G401 (cell line): ENCODE measurements around the gene EPN1. TPM values are rescaled to one million over a fixed set of nuclear protein-coding genes. Genes with fewer than 3 reads are reported as not detected.

Source experiments
- DNase-seq: peaks from one replicate; pipeline ENCODE4 v3.0.0-alpha.2; 2015; ENCODE audit warnings: low spot score
- in situ Hi-C: cut with HindIII; loops from 2 replicates; pipeline ENCODE4 v1.10.0; 2016; ENCODE audit warnings: low sequenced_read_pairs, mixed read lengths
- total RNA-seq: library from RNA; depleted of rRNA; stranded (reverse); fragments of >200 nt; shearing (Covaris generic); gene quantifications from 2 replicates; pipeline ENCODE4 v1.2.3, GENCODE V29; 2014

Gene EPN1
- total RNA-seq, 1 experiment from 2014 or later = 89.1 TPM

GRCh38 chr19:55688422-55689218 is 13.6 kb downstream of the EPN1 start:
- DNase-seq = no peak
- in situ Hi-C loops = no loop called here

- in situ Hi-C loops = no loop called here
These were observed 14.5 kb downstream of the EPN1 start for GRCh38 chr19:55689411-55690108.

GRCh38 chr19:55690109-55690768 is 15.2 kb downstream of the EPN1 start:
- in situ Hi-C loops = no loop called here

More at GRCh38 chr19:55689411-55690108, 14.5 kb downstream of the EPN1 start:
- no peak for DNase-seq

GRCh38 chr19:55690769-55691545 is 15.9 kb downstream of the EPN1 start:
- no peak for DNase-seq
- in situ Hi-C loops = no loop called here

More at GRCh38 chr19:55690109-55690768, 15.2 kb downstream of the EPN1 start:
- peak; percentile 14 for DNase-seq

- in situ Hi-C loops = no loop called here
- DNase-seq = no peak
These were observed 16.8 kb downstream of the EPN1 start for GRCh38 chr19:55691561-55692481.

GRCh38 chr19:55692681-55693081 is 17.7 kb downstream of the EPN1 start:
- no peak for DNase-seq

GRCh38 chr19:55693336-55693974 is 18.4 kb downstream of the EPN1 start:
- in situ Hi-C loops = no loop called here
- no peak for DNase-seq

More at GRCh38 chr19:55692681-55693081, 17.7 kb downstream of the EPN1 start:
- in situ Hi-C loops = no loop called here

- DNase-seq = no peak
- in situ Hi-C loops = no loop called here
These were observed 19.2 kb downstream of the EPN1 start for GRCh38 chr19:55694241-55694655.

GRCh38 chr19:55694656-55695491 is 19.8 kb downstream of the EPN1 start:
- in situ Hi-C loops = no loop called here
- DNase-seq = no peak

GRCh38 chr19:55695511-55696290 is 20.7 kb downstream of the EPN1 start:
- in situ Hi-C loops = no loop called here
- DNase-seq = no peak

GRCh38 chr19:55696301-55697068 is 21.5 kb downstream of the EPN1 start:
- in situ Hi-C loops = no loop called here
- no peak for DNase-seq

GRCh38 chr19:55697069-55697440 is 22.0 kb downstream of the EPN1 start:
- no peak for DNase-seq
- in situ Hi-C loops = no loop called here

GRCh38 chr19:55697698-55698097 is 22.7 kb downstream of the EPN1 start:
- in situ Hi-C loops = no loop called here
- no peak for DNase-seq

GRCh38 chr19:55698256-55698655 is 23.2 kb downstream of the EPN1 start:
- in situ Hi-C loops = no loop called here
- DNase-seq = no peak

- DNase-seq = no peak
- in situ Hi-C loops = no loop called here
These were observed 24.2 kb downstream of the EPN1 start for GRCh38 chr19:55699221-55699620.

GRCh38 chr19:55700813-55701212 is 25.8 kb downstream of the EPN1 start:
- DNase-seq = no peak
- in situ Hi-C loops = no loop called here
